Measurements from ENCODE around the gene PLAAT4.

The PLAAT4 gene

DNA sequence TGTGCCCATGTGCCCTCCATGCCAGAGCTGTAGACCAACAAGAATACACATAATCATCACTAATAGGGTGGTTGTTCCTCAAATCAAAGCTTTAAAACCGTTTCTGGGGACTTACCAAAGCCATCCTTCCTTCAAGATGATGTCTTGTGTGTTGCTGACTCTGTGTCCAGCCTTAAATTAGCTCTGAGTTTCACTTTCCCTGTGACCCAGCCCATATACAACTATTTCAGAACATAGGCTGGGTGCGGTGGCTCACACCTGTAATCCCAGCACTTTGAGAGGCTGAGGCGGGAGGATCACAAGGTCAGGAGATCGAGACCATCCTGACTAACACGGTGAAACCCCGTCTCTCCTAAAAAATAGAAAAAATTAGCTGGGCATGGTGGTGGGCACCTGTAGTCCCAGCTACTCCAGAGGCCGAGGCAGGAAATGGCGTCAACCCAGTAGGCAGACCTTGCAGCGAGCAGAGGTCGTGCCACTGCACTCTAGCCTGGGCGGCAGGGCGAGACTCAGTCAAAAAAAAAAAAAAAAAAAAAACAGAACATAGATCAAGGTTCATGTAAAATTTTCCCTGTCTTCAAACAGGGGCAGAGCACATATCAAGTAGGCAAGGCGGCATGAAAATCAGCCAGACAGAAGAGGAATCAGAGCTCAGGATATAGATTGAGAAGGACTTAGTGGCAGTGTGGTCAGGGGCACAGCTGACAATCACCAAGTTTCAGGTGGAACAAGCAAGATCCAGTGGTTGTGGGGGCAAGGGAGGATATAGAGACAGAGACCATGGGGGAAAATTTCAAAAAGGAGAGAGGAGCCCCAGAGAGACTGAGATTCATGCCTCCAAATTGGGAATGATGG is 26.8 kb downstream of the PLAAT4 start, which contains the start of gene PLAAT2:
PLAAT2 (minus strand) TSS at position 179 of the 855 bp plus-strand sequence; CDS start at position 124, 55 bp downstream.
- H2BK12ac ChIP-seq (ENCODE audit: low read length in 2 of 2), result no peak within 1 kb of the TSS
- no peak within 1 kb of the TSS for H3K14ac ChIP-seq (ENCODE audit: low read length in 2 of 2)
- no peak within 1 kb of the TSS for H2BK15ac ChIP-seq (ENCODE audit: low read depth, poor library complexity, severe bottlenecking)
- H3K36me3 ChIP-seq (ENCODE audit: control insufficient read depth in 1 of 2, insufficient read depth in 2 of 2, low read depth in 1 of 2, low read length in 2 of 2), result no peaks in the 10 kb centered on the region
- H2AK5ac ChIP-seq (ENCODE audit: low read length, severe bottlenecking), result no peak within 1 kb of the TSS
- H3K4me2 ChIP-seq (ENCODE audit: low read length, poor library complexity, severe bottlenecking), result no peak within 1 kb of the TSS
- peaks cover 0 to 7% of the 10 kb centered on the region in 2 experiments for H3K27me3 ChIP-seq (ENCODE audit: control insufficient read depth in 1 of 2, insufficient read depth in 1 of 2, low read length in 2 of 2)
- no peak within 1 kb of the TSS for H4K91ac ChIP-seq (ENCODE audit: low read length)
- H4K8ac ChIP-seq (ENCODE audit: low read length), result no peak within 1 kb of the TSS
- peaks cover 9% of the 10 kb centered on the region for H3K4me1 ChIP-seq (ENCODE audit: control insufficient read depth, insufficient read depth, low read depth, low read length)
- H3K4me3 ChIP-seq (ENCODE audit: insufficient read depth in 1 of 2, low read depth in 1 of 2, low read length in 2 of 2), result no peak within 1 kb of the TSS
- H3K9me3 ChIP-seq (ENCODE audit: control insufficient read depth, low read length), result no peaks in the 10 kb centered on the region
- no peak within 1 kb of the TSS for H3K27ac ChIP-seq (ENCODE audit: low read length, poor library complexity, severe bottlenecking)
- H2BK120ac ChIP-seq (ENCODE audit: low read depth, low read length), result no peak within 1 kb of the TSS
- no peaks in the 10 kb centered on the region for H3K79me1 ChIP-seq (replicated peaks; ENCODE audit: low read length, poor library complexity, severe bottlenecking)
- H3K23ac ChIP-seq (ENCODE audit: low read length in 2 of 2), result no peak within 1 kb of the TSS
- 89% methylated on average over 10 of the region's 13 CpGs for WGBS
- H3K4ac ChIP-seq (ENCODE audit: low read depth in 1 of 2, low read length in 2 of 2), result no peak within 1 kb of the TSS
- H3K18ac ChIP-seq (ENCODE audit: low read depth in 1 of 2, low read length in 2 of 2), result no peak within 1 kb of the TSS
- no peak within 1 kb of the TSS for H2AFZ ChIP-seq (ENCODE audit: low read depth, low read length)
- no peak within 1 kb of the TSS for H2BK5ac ChIP-seq (ENCODE audit: low read depth, low read length, poor library complexity, severe bottlenecking)
- DNase-seq, result no peak
- H3K9ac ChIP-seq (ENCODE audit: low read length), result no peak within 1 kb of the TSS

DNA sequence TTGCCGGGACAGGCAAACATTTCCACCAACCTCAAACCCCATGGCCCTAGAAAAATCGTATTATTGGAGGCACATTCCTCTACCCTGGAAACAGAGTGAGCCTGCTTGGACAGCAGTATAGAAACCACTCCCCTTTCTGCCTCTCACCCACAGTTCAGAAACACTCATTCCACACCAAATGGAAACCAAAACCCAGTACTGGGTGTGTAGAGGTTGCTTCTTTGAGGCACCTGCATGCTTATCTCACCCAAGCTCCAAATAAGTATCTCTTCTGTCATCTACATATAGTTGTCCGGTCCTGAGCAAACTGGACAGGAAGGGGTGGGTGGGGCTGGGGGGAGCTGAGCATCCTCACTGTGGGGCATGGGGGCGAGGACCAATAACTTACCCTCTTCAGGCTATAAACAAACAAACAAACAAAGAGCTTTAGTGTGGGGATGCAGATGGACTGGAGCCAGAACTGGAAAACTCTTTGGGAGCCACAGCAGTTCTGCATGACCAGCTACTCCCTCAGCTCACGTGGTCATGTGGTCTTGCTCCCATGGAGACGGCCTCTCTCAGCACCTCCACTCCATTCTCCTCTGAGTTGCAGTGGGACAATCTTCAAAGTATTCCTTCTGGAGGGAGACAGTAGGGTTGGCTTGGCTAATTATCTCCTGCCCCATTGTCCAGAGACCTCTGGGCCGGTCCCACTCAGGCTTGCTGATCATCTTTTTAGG is 27.6 kb downstream of the PLAAT4 start:
- Histone ChIP-seq H3K23ac (ENCODE audit: low read length in 2 of 2) (no peak overlapping the region), H2BK15ac (ENCODE audit: low read depth, poor library complexity, severe bottlenecking) (no peak overlapping the region), H3K4me1 (ENCODE audit: control insufficient read depth, insufficient read depth, low read depth, low read length) (peaks cover 9% of the 10 kb centered on the region), H3K18ac (ENCODE audit: low read depth in 1 of 2, low read length in 2 of 2) (no peak overlapping the region), H3K27me3 (ENCODE audit: control insufficient read depth in 1 of 2, insufficient read depth in 1 of 2, low read length in 2 of 2) (peaks cover 0 to 5% of the 10 kb centered on the region in 2 experiments), H2BK5ac (ENCODE audit: low read depth, low read length, poor library complexity, severe bottlenecking) (no peak overlapping the region), H3K9me3 (ENCODE audit: control insufficient read depth, low read length) (no peaks in the 10 kb centered on the region), H2AK5ac (ENCODE audit: low read length, severe bottlenecking) (no peak overlapping the region), H3K9ac (ENCODE audit: low read length) (no peak overlapping the region), H2BK120ac (ENCODE audit: low read depth, low read length) (no peak overlapping the region), H3K4ac (ENCODE audit: low read depth in 1 of 2, low read length in 2 of 2) (no peak overlapping the region), H2AFZ (ENCODE audit: low read depth, low read length) (no peak overlapping the region), H3K27ac (ENCODE audit: low read length, poor library complexity, severe bottlenecking) (no peak overlapping the region), H3K36me3 (ENCODE audit: control insufficient read depth in 1 of 2, insufficient read depth in 2 of 2, low read depth in 1 of 2, low read length in 2 of 2) (no peaks in the 10 kb centered on the region), H3K4me3 (ENCODE audit: insufficient read depth in 1 of 2, low read depth in 1 of 2, low read length in 2 of 2) (no peak overlapping the region), H3K79me1 (replicated peaks; ENCODE audit: low read length, poor library complexity, severe bottlenecking) (no peaks in the 10 kb centered on the region), H3K14ac (ENCODE audit: low read length in 2 of 2) (no peak overlapping the region), H3K4me2 (ENCODE audit: low read length, poor library complexity, severe bottlenecking) (no peak overlapping the region), H4K8ac (ENCODE audit: low read length) (no peak overlapping the region), H4K91ac (ENCODE audit: low read length) (no peak overlapping the region), H2BK12ac (ENCODE audit: low read length in 2 of 2) (no peak overlapping the region)
- no peak for DNase-seq
- WGBS, result 91% methylated on average over 5 of the region's 7 CpGs

DNA sequence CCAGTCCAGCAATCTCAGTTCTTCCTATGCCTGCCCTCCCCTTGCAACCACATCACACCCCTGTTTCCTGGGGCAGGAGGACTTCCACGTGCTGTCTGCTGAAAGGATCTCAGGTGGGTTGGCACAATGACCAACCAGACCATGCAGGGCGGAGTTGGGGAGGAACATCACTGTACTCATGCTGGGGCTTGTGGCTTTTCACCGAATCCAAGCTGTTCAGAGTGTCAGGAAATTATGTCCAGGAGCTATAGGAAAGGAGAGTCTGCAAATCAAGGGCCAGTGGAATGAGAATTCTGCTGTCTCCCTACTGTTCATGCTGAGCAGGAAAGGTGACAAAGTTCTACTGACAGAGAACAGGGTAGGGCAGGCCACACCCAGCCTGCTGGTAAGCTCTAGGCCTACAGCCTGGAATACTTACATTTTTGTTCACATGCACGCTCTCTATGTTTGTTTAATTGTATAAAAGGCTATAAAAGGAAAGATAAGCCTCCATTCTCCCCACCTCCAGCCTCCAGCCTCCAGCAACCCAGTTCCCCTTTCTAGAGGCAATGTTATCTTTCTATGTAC is 28.3 kb downstream of the PLAAT4 start:
- Histone ChIP-seq H3K79me1 (replicated peaks; ENCODE audit: low read length, poor library complexity, severe bottlenecking) (no peaks in the 10 kb centered on the region), H2BK12ac (ENCODE audit: low read length in 2 of 2) (no peak overlapping the region), H3K36me3 (ENCODE audit: control insufficient read depth in 1 of 2, insufficient read depth in 2 of 2, low read depth in 1 of 2, low read length in 2 of 2) (no peaks in the 10 kb centered on the region), H3K27me3 (ENCODE audit: control insufficient read depth in 1 of 2, insufficient read depth in 1 of 2, low read length in 2 of 2) (no peaks in the 10 kb centered on the region), H4K91ac (ENCODE audit: low read length) (no peak overlapping the region), H3K27ac (ENCODE audit: low read length, poor library complexity, severe bottlenecking) (no peak overlapping the region), H2AFZ (ENCODE audit: low read depth, low read length) (no peak overlapping the region), H3K4ac (ENCODE audit: low read depth in 1 of 2, low read length in 2 of 2) (no peak overlapping the region), H3K4me3 (ENCODE audit: insufficient read depth in 1 of 2, low read depth in 1 of 2, low read length in 2 of 2) (no peak overlapping the region), H3K18ac (ENCODE audit: low read depth in 1 of 2, low read length in 2 of 2) (no peak overlapping the region), H2AK5ac (ENCODE audit: low read length, severe bottlenecking) (no peak overlapping the region), H2BK5ac (ENCODE audit: low read depth, low read length, poor library complexity, severe bottlenecking) (no peak overlapping the region), H2BK15ac (ENCODE audit: low read depth, poor library complexity, severe bottlenecking) (no peak overlapping the region), H3K9me3 (ENCODE audit: control insufficient read depth, low read length) (no peaks in the 10 kb centered on the region), H3K9ac (ENCODE audit: low read length) (no peak overlapping the region), H3K14ac (ENCODE audit: low read length in 2 of 2) (no peak overlapping the region), H2BK120ac (ENCODE audit: low read depth, low read length) (no peak overlapping the region), H3K4me1 (ENCODE audit: control insufficient read depth, insufficient read depth, low read depth, low read length) (peaks cover 9% of the 10 kb centered on the region), H4K8ac (ENCODE audit: low read length) (no peak overlapping the region), H3K4me2 (ENCODE audit: low read length, poor library complexity, severe bottlenecking) (no peak overlapping the region), H3K23ac (ENCODE audit: low read length in 2 of 2) (no peak overlapping the region)
- 86% methylated on average over 4 of the region's 4 CpGs for WGBS
- no peak for DNase-seq

Measured in mesenchymal stem cell (in vitro differentiated cells and primary cell).